Measurements from ENCODE around the gene CUX1. TPM values are rescaled to one million over a fixed set of nuclear protein-coding genes. Genes with fewer than 3 reads are reported as not detected.

CUX1 gene
- total RNA-seq, 1 donor from 2014 or later, result 89.1 TPM

DNA sequence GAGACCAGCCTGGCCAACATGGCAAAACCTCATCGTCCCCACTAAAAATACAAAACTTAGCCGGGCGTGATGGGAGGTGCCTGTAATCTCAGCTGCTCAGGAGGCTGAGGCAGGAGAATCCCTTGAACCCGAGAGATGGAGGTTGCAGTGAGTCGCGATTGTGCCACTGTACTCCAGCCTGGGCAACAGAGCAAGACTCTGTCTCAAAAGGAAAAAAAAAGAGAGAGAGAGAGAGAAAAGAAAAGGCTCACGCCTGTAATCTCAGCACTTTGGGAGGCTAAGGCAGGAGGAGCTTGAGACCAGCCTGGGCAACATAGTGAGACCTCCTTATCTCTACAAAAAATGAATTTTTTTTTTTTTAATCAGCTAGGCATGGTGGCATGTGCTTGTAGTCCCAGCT, 157.6 kb downstream of the CUX1 start:
- peaks cover 6% of the 10 kb centered on the region for H3K36me3 Mint-ChIP-seq (ENCODE audit: unreplicated experiment)
- H3K9me3 Mint-ChIP-seq (ENCODE audit: unreplicated experiment), result no peaks in the 10 kb centered on the region
- no peak for DNase-seq (ENCODE audit: extremely low spot score, unreplicated experiment)
- no peaks in the 10 kb centered on the region for H3K4me1 Mint-ChIP-seq (ENCODE audit: unreplicated experiment)
- TF ChIP-seq, protein P1, sequence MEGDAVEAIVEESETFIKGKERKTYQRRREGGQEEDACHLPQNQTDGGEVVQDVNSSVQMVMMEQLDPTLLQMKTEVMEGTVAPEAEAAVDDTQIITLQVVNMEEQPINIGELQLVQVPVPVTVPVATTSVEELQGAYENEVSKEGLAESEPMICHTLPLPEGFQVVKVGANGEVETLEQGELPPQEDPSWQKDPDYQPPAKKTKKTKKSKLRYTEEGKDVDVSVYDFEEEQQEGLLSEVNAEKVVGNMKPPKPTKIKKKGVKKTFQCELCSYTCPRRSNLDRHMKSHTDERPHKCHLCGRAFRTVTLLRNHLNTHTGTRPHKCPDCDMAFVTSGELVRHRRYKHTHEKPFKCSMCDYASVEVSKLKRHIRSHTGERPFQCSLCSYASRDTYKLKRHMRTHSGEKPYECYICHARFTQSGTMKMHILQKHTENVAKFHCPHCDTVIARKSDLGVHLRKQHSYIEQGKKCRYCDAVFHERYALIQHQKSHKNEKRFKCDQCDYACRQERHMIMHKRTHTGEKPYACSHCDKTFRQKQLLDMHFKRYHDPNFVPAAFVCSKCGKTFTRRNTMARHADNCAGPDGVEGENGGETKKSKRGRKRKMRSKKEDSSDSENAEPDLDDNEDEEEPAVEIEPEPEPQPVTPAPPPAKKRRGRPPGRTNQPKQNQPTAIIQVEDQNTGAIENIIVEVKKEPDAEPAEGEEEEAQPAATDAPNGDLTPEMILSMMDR (IDR thresholded peaks at IDR 0.05), result no peak
- H3K4me3 Mint-ChIP-seq (ENCODE audit: unreplicated experiment), result no peak overlapping the region
- H3K27ac Mint-ChIP-seq (ENCODE audit: unreplicated experiment), result no peak overlapping the region
- no peaks in the 10 kb centered on the region for H3K27me3 Mint-ChIP-seq (ENCODE audit: unreplicated experiment)

DNA sequence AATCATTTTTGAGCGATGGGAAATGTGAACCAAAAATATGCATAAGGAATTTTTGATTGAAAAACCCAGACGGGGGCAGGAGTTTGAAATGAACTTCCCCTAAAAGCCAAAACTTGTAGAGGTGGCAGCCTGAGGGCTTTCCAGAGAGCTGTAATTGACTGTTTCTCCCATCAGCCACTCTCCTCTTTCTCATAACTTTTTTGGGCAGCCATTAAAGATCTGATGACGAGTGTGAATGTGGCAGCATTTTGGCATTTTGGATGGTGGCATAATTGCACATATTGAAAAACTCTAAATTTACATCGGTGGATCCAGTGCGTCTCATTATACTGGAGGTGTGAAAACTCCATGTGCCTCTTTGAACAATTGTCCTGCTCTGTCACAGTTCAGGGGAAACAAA, 159.0 kb downstream of the CUX1 start:
- Mint-ChIP-seq H3K4me1 (ENCODE audit: unreplicated experiment) (no peaks in the 10 kb centered on the region), H3K36me3 (ENCODE audit: unreplicated experiment) (peaks cover 6% of the 10 kb centered on the region), H3K4me3 (ENCODE audit: unreplicated experiment) (no peak overlapping the region), H3K9me3 (ENCODE audit: unreplicated experiment) (no peaks in the 10 kb centered on the region), H3K27me3 (ENCODE audit: unreplicated experiment) (no peaks in the 10 kb centered on the region), H3K27ac (ENCODE audit: unreplicated experiment) (no peak overlapping the region)
- TF ChIP-seq, protein P1 (IDR thresholded peaks at IDR 0.05), result no peak
- no peak for DNase-seq (ENCODE audit: extremely low spot score, unreplicated experiment)

DNA sequence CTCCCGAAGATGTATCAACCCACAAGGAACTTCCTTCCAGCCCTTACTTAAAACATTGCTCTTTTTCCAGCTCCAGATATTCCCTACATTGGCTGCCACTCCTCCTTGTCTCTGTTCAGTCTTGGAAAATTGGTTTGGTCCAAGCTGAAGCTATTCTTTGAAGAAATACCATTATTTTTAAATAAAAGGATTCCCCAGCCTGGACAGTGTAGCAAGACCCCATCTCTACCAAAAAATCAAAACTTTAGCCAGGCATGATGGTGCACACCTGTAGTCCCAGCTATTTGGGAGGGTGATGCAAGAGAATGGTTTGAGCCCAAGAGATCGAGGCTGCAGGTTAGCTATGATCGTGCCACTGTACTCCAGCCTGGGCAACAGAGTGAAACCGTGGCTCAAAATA, 159.8 kb downstream of the CUX1 start:
- H3K9me3 Mint-ChIP-seq (ENCODE audit: unreplicated experiment), result no peaks in the 10 kb centered on the region
- H3K27me3 Mint-ChIP-seq (ENCODE audit: unreplicated experiment), result no peaks in the 10 kb centered on the region
- peaks cover 6% of the 10 kb centered on the region for H3K36me3 Mint-ChIP-seq (ENCODE audit: unreplicated experiment)
- TF ChIP-seq, protein P1 (IDR thresholded peaks at IDR 0.05), result no peak
- no peak overlapping the region for H3K4me3 Mint-ChIP-seq (ENCODE audit: unreplicated experiment)
- H3K4me1 Mint-ChIP-seq (ENCODE audit: unreplicated experiment), result no peaks in the 10 kb centered on the region
- no peak for DNase-seq (ENCODE audit: extremely low spot score, unreplicated experiment)
- H3K27ac Mint-ChIP-seq (ENCODE audit: unreplicated experiment), result no peak overlapping the region

DNA sequence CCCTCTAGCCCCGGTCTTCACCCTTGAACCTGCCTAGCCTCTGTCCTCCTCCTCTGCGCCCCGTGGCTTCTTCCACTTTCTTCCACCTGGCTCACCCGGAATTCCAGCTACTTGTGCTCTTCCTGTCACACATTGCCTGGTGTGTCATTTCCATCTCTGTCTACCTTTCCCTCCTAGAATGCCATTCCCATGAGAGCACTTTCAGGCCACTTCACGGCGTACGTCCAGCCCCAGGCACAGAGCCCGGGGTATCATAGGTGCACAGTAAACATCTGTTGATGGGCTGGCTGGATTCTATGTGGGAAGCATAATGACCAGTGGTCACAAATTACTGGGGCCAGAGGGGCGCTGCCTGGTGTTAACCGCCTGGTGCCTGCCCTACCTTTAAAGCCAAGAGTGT, 161.3 kb downstream of the CUX1 start:
- H3K27ac Mint-ChIP-seq (ENCODE audit: unreplicated experiment), result no peak overlapping the region
- H3K9me3 Mint-ChIP-seq (ENCODE audit: unreplicated experiment), result no peaks in the 10 kb centered on the region
- no peaks in the 10 kb centered on the region for H3K4me1 Mint-ChIP-seq (ENCODE audit: unreplicated experiment)
- no peak for DNase-seq (ENCODE audit: extremely low spot score, unreplicated experiment)
- no peak overlapping the region for H3K4me3 Mint-ChIP-seq (ENCODE audit: unreplicated experiment)
- TF ChIP-seq, protein P1 (IDR thresholded peaks at IDR 0.05), result no peak
- H3K36me3 Mint-ChIP-seq (ENCODE audit: unreplicated experiment), result peaks cover 4% of the 10 kb centered on the region
- H3K27me3 Mint-ChIP-seq (ENCODE audit: unreplicated experiment), result no peaks in the 10 kb centered on the region

- Mint-ChIP-seq H3K4me1 (ENCODE audit: unreplicated experiment) (peaks cover 17% of the 10 kb centered on the region), H3K4me3 (ENCODE audit: unreplicated experiment) (no peak overlapping the region), H3K36me3 (ENCODE audit: unreplicated experiment) (peaks cover 4% of the 10 kb centered on the region), H3K9me3 (ENCODE audit: unreplicated experiment) (no peaks in the 10 kb centered on the region), H3K27ac (ENCODE audit: unreplicated experiment) (no peak overlapping the region), H3K27me3 (ENCODE audit: unreplicated experiment) (no peaks in the 10 kb centered on the region)
- DNase-seq (ENCODE audit: extremely low spot score, unreplicated experiment), result no peak
- TF ChIP-seq, protein P1 (IDR thresholded peaks at IDR 0.05), result no peak
Measured at GRCh38 chr7:101983147-101983811, 165.9 kb downstream of the CUX1 start.
